Endothelial cell of umbilical vein (primary cell): ENCODE measurements around the gene MAF.

Experiments
- CTCF ChIP-seq, 2 donors: IDR thresholded peaks; 1 replicate in 1 of 2; 2 replicates in 1 of 2; pipeline ENCODE4 v1.5.1; 2011; ENCODE audit warnings: low read length in 2 of 2, mild to moderate bottlenecking in 2 of 2, moderate library complexity in 2 of 2, control low read depth in 1 of 2, inconsistent platforms in 1 of 2, low read depth in 1 of 2; ENCODE audit not compliant: insufficient read depth in 1 of 2; ENCODE audit errors: extremely low read depth in 1 of 2
- EZH2 ChIP-seq: IDR thresholded peaks from 2 replicates; pipeline ENCODE4 v1.6.1; 2012; ENCODE audit warnings: borderline replicate concordance, low read depth, mild to moderate bottlenecking, moderate library complexity, low read length, inconsistent platforms; ENCODE audit not compliant: severe bottlenecking
- POLR2A ChIP-seq: IDR thresholded peaks from 2 replicates; pipeline ENCODE4 v1.6.1; 2012; ENCODE audit warnings: low read depth, mild to moderate bottlenecking, control low read depth, low read length

DNA sequence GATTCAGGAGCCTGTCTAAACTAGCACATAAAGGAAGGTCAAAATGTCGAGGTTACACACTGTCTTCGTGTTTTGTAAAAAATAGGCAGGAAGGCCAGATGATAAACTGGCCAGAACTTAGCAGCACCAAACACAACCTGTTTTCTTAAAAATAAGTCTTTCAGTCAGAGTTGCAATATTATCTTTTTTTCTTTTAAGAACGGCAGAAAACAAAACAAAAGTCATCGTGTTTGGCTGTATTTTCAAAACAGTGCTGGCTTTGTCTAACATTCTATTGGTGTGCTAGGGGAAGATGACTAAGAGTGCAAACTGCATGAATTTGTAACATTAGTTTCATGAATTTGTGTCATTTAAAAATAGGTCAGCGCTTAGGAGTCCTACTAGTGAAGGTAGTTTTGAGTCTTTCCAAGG is 5.3 kb downstream of the MAF start:
- TF ChIP-seq CTCF (IDR thresholded peaks at IDR 0.05; ENCODE audit: extremely low read depth in 1 of 2, insufficient read depth in 1 of 2, low read depth in 1 of 2, low read length in 2 of 2): no peak
- no peak for TF ChIP-seq POLR2A
- TF ChIP-seq EZH2: no peak
